NCI-H2081 treated with DMSO at 0.1 percent for 48 hours (cell line): ENCODE data around the gene CYP2S1.
"Not testable (repeated sequence)": the region's sequence is repeated elsewhere in the genome, so short reads cannot be mapped to it uniquely, and the experiment has no call there.

Experiments
- DNase-seq: peaks from one replicate; lab custom pipeline; 2025; lab: John Stamatoyannopoulos, UW

The CYP2S1 gene

GRCh38 chr19:41192574-41193429, at the start of gene CYP2S1:
CYP2S1 (plus strand) TSS chr19:41193219; CDS start chr19:41193265, 46 bp downstream.
- DNase-seq = no peak

GRCh38 chr19:41144403-41144802, 48.6 kb upstream of the CYP2S1 start:
- DNase-seq = no peak

GRCh38 chr19:41149831-41150230, 43.2 kb upstream of the CYP2S1 start:
- no peak for DNase-seq

- not testable (repeated sequence) for DNase-seq
Observed at GRCh38 chr19:41150986-41151385, 42.0 kb upstream of the CYP2S1 start.

- DNase-seq = no peak
Observed at GRCh38 chr19:41154060-41154459, 39.0 kb upstream of the CYP2S1 start.

- no peak for DNase-seq
Observed at GRCh38 chr19:41156207-41156606, 36.8 kb upstream of the CYP2S1 start.

GRCh38 chr19:41159881-41160280, 33.1 kb upstream of the CYP2S1 start:
- DNase-seq = no peak

GRCh38 chr19:41161903-41162302, 31.1 kb upstream of the CYP2S1 start:
- DNase-seq = no peak

GRCh38 chr19:41166944-41167804, 25.8 kb upstream of the CYP2S1 start:
- DNase-seq = no peak

GRCh38 chr19:41172297-41173164, 20.5 kb upstream of the CYP2S1 start:
- no peak for DNase-seq

- DNase-seq = no peak
Observed at GRCh38 chr19:41174297-41174928, 18.6 kb upstream of the CYP2S1 start.

GRCh38 chr19:41175801-41176777, 16.9 kb upstream of the CYP2S1 start:
- no peak for DNase-seq

GRCh38 chr19:41180173-41180572, 12.8 kb upstream of the CYP2S1 start:
- not testable (repeated sequence) for DNase-seq

GRCh38 chr19:41186971-41187883, 5.8 kb upstream of the CYP2S1 start:
- DNase-seq = no peak

- no peak for DNase-seq
Observed at GRCh38 chr19:41187884-41188279, 5.1 kb upstream of the CYP2S1 start.

- DNase-seq = no peak
Observed at GRCh38 chr19:41189425-41190065, 3.5 kb upstream of the CYP2S1 start.

GRCh38 chr19:41193430-41194156, 574 bp downstream of the CYP2S1 start:
- DNase-seq = no peak

- no peak for DNase-seq
Observed at GRCh38 chr19:41194157-41194552, 1.1 kb downstream of the CYP2S1 start.
